Measurements from ENCODE around the gene PNPLA5.
"Not testable (repeated sequence)": the region's sequence is repeated elsewhere in the genome, so short reads cannot be mapped to it uniquely, and the experiment has no call there.

Gene PNPLA5, protein sequence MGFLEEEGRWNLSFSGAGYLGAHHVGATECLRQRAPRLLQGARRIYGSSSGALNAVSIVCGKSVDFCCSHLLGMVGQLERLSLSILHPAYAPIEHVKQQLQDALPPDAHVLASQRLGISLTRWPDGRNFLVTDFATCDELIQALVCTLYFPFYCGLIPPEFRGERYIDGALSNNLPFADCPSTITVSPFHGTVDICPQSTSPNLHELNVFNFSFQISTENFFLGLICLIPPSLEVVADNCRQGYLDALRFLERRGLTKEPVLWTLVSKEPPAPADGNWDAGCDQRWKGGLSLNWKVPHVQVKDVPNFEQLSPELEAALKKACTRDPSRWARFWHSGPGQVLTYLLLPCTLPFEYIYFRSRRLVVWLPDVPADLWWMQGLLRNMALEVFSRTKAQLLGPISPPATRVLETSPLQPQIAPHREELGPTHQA

GRCh38 chr22:43891360-43892182 lies at the start of gene PNPLA5:
PNPLA5 (minus strand) TSS chr22:43892013; CDS start chr22:43891880, 133 bp downstream.
- in situ Hi-C loops (cut with MboI; ENCODE audit: low sequenced_read_pairs) = no loop called here

DNA sequence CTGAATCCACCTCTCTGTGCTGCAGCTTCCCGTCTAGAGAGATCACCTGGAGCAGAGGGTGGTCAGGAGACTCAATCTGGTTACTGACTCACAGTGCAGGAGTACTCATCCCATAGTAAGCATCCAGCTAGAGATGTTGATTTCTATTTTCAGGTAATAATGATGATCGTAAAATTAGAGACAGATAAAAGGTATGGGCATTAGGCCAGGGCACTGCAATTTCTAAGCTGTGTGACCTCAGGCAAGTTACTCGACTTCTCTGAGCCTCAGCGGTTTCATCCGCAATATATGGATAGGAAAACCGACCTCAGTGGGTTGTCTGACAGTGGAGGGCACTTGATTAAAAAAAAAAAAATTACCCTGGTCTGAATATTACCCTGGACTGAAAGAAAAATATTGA lies 49.6 kb upstream of the PNPLA5 start:
- in situ Hi-C loops (cut with MboI; ENCODE audit: low sequenced_read_pairs) = no loop called here

- in situ Hi-C loops (cut with MboI; ENCODE audit: low sequenced_read_pairs) = no loop called here
Observed at GRCh38 chr22:43931771-43932170, 40.0 kb upstream of the PNPLA5 start.

DNA sequence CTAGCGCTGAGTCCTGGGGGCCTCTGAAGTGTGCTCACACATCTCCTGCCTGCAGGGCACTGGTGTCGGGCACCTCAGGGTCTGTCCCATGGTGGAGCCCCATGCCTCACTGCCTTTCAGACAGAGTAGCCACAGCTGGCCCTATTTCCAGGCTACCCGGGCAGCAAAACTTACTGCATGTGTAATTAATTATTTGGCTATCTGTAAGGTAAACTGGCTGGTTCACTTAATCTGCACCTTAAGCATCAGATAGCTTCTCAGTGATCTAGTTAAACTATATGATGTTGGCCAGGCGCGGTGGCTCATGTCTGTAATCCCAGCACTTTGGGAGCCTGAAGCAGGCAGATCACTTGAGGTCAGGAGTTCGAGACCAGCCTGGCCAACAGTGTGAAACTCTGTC lies 37.1 kb upstream of the PNPLA5 start:
- in situ Hi-C loops (cut with MboI; ENCODE audit: low sequenced_read_pairs) = no loop called here

DNA sequence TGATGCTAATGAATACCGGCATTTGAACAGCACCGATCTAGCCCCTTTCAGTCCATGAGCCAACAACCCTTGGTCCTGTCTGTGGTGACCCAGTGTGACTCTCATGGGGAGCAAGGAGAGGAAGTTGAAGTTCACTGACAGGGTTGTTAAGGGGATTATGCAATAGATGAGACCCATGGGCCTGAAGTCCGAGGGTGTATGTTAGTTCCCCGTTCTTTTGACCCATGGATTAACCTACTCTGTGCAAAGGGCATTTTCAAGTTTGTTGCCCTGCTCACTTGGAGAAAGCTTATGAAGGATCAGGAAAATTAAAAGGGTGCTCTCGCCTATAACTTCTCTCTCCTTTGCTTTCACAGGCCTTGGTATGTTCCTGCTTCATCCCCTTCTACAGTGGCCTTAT lies 36.7 kb upstream of the PNPLA5 start:
- in situ Hi-C loops (cut with MboI; ENCODE audit: low sequenced_read_pairs) = no loop called here

- in situ Hi-C loops (cut with MboI; ENCODE audit: low sequenced_read_pairs) = no loop called here
Observed at GRCh38 chr22:43926349-43926710, 34.5 kb upstream of the PNPLA5 start.

GRCh38 chr22:43925433-43926348 lies 33.9 kb upstream of the PNPLA5 start:
- in situ Hi-C loops (cut with MboI; ENCODE audit: low sequenced_read_pairs) = no loop called here

DNA sequence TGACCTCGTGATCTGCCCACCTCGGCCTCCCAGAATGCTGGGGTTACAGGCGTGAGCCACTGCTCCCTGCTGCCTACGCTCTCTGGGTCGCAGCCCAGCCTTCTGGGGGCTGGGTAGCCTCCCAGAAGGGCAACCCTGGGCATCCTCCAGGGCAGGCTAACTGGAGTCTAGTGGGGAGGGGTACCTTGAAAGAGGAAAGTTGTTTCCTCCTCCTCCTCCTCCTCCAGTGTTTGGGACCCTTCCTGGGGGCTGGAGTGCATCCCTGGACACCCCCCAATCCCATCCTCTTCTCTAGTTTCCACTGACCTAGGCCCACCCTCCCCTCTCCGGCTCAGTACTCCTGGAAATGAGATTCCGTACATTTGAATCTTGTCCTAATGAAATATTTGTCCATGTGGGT lies 33.1 kb upstream of the PNPLA5 start:
- in situ Hi-C loops (cut with MboI; ENCODE audit: low sequenced_read_pairs) = no loop called here

- in situ Hi-C loops (cut with MboI; ENCODE audit: low sequenced_read_pairs) = no loop called here
Observed at GRCh38 chr22:43923631-43924464, 32.0 kb upstream of the PNPLA5 start, which contains the start of gene PNPLA3. PNPLA3 (plus strand) TSS chr22:43923805; CDS start chr22:43923912, 107 bp downstream.

DNA sequence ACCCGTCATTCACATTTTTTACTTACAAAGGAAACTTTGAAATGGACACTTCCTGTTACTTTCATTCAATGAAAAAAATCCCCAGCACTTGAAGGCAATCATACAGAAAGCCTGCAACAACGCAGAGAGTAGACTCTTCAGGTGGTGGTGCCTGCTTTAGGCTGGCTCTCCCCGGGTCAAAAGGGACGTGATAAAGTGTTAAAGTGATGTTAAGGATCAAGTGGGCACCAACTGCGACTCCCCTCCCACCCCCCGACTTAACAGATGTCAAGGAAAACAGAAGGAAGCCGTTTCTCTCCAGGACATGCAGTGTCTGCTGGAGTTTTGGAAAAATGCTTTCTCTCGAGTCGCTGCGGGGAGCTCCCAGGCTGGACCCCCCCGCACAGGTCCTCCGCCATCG lies 31.4 kb upstream of the PNPLA5 start:
- in situ Hi-C loops (cut with MboI; ENCODE audit: low sequenced_read_pairs) = no loop called here

DNA sequence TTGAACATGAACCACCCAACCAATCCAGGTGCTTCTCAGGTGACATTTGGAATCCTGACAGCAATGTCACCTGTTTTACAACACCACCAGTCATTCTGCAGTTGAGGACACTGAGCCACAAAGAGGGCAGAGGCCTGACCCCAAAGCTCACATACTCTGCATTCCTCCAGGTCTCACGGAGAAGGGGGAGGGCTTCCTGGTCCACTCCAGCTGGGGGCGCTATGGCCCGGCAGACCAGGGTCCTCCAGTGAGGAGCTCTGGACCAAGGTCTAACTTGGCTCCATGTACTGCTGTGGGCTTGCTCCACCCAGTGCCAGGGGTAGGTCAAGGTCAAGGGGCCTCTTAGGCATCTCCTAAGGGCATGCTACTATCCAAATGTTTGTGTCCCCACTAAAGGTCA lies 30.3 kb upstream of the PNPLA5 start:
- in situ Hi-C loops (cut with MboI; ENCODE audit: low sequenced_read_pairs) = no loop called here

- in situ Hi-C loops (cut with MboI; ENCODE audit: low sequenced_read_pairs) = no loop called here
Observed at GRCh38 chr22:43921370-43921769, 29.6 kb upstream of the PNPLA5 start.

GRCh38 chr22:43919106-43919973 lies 27.5 kb upstream of the PNPLA5 start:
- in situ Hi-C loops (cut with MboI; ENCODE audit: low sequenced_read_pairs) = no loop called here

GRCh38 chr22:43917521-43917920 lies 25.7 kb upstream of the PNPLA5 start:
- in situ Hi-C loops (cut with MboI; ENCODE audit: low sequenced_read_pairs) = no loop called here

DNA sequence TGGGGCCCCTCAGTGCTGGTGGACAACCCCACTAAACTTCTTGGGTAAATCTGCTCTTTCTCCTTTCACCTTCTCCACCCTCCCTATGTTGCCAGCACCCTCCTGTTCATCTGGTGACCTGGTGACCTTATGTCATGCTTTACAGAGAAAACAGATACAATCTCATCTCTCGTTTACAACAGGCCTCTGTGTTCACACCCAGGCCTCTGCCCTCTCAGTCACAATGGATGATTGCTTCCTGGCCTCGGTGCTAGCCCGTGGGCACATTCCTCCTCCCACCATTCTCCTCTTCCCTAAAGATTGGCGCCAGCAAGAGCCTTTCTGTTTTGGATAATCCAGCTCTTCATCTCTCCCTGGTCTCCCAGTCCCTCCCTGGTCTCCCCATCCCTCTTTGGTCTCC lies 19.5 kb upstream of the PNPLA5 start:
- in situ Hi-C loops (cut with MboI; ENCODE audit: low sequenced_read_pairs) = no loop called here

- in situ Hi-C loops (cut with MboI; ENCODE audit: low sequenced_read_pairs) = no loop called here
Observed at GRCh38 chr22:43910178-43910695, 18.4 kb upstream of the PNPLA5 start.

GRCh38 chr22:43909708-43910107 lies 17.9 kb upstream of the PNPLA5 start:
- in situ Hi-C loops (cut with MboI; ENCODE audit: low sequenced_read_pairs) = no loop called here

- in situ Hi-C loops (cut with MboI; ENCODE audit: low sequenced_read_pairs) = no loop called here
Observed at GRCh38 chr22:43905681-43906080, 13.9 kb upstream of the PNPLA5 start.

DNA sequence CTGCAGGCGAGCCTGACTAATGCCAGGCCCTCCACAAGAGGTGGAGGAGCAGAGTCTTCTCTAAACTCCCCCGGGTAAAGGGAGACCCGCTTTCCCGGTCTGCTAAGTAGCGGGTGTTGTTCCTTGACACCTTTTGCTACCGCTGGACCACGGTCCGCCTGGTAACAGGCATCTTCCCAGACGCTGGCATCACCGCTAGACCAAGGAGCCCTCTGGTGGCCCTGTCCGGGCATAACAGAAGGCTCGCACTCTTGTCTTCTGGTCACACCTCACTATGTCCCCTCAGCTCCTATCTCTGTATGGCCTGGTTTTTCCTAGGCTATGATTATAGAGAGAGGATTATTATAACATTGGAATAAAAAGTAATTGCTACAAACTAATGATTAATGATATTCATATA lies 12.6 kb upstream of the PNPLA5 start:
- in situ Hi-C loops (cut with MboI; ENCODE audit: low sequenced_read_pairs) = not testable (repeated sequence)
